WTC11 (cell line): ENCODE results near the gene PTPRG.

Experiments
- CTCF ChIP-seq: fragments of 200-600 bp; IDR thresholded peaks from 2 replicates; pipeline ENCODE4 v1.8.0; 2022; ENCODE audit warnings: antibody characterized with exemption
- ELF4 ChIP-seq: sonication (generic); formaldehyde crosslinking; IDR thresholded peaks from 2 replicates; pipeline ENCODE4 v1.8.1; 2022; ENCODE audit warnings: low read depth, mild to moderate bottlenecking, moderate library complexity, missing genetic modification reagents
- ETV6 ChIP-seq: sonication (generic); formaldehyde crosslinking; IDR thresholded peaks from 2 replicates; pipeline ENCODE4 v1.8.1; 2022; ENCODE audit warnings: mild to moderate bottlenecking, missing genetic modification reagents
- SMAD3 ChIP-seq: sonication (generic); formaldehyde crosslinking; IDR thresholded peaks from 2 replicates; pipeline ENCODE4 v1.8.0; 2022; ENCODE audit warnings: missing genetic modification reagents, mild to moderate bottlenecking, borderline replicate concordance
- TCF7 ChIP-seq: sonication (generic); formaldehyde crosslinking; IDR thresholded peaks from 2 replicates; pipeline ENCODE4 v1.8.0; 2022; ENCODE audit warnings: mild to moderate bottlenecking, low read depth, missing genetic modification reagents, moderate library complexity

DNA sequence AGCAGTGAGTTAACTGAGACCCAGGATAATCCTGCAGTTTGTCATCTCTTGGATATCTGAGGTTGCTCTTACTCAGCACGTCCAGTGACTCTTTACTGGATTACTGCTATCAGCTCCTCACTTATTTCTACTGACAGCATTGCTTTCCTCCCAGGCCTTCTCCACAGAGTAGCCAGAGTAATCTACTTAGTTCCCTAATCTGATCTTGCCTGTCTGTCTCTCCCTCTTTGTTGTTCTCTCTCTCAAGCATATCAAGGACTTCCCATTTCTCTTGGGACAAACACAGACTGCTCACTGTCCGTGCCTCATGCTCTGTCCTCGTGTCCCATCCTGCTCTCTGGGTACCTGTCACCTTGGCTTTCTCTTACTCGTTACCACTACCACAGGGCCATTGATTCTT is 435.7 kb downstream of the PTPRG start:
- no peak for TF ChIP-seq TCF7 (CRISPR knock-in tag)
- TF ChIP-seq CTCF, result no peak
- TF ChIP-seq ELF4 (CRISPR knock-in tag), result no peak
- no peak for TF ChIP-seq SMAD3 (CRISPR knock-in tag)
- TF ChIP-seq ETV6 (CRISPR knock-in tag), result no peak
